Lower leg skin (tissue), 4 donors: ENCODE results near the gene KISS1. TPM values are rescaled to one million over a fixed set of nuclear protein-coding genes. Genes with fewer than 3 reads are reported as not detected.

Source experiments
- DNase-seq, 2 donors: peaks; one replicate each; pipeline ENCODE4 v3.0.0-alpha.2; 2019; ENCODE audit warnings: low spot score in 2 of 2
- H3K4me3 ChIP-seq: fragments of 200-600 bp; sonication (generic); 2 replicates; pipeline ENCODE4 v1.5.1; 2017; ENCODE audit warnings: mild to moderate bottlenecking, low read depth; ENCODE audit not compliant: poor library complexity, severe bottlenecking
- CTCF ChIP-seq, 3 donors: fragments of 450-650 bp; IDR thresholded peaks; one replicate each; pipeline ENCODE4 v1.5.1; 2016; ENCODE audit warnings: antibody characterized with exemption in 3 of 3, mild to moderate bottlenecking in 3 of 3, moderate library complexity in 2 of 3
- POLR2A ChIP-seq, 2 donors: fragments of 450-650 bp; IDR thresholded peaks; one replicate each; pipeline ENCODE4 v1.6.1; 2016 to 2017; ENCODE audit warnings: antibody characterized with exemption in 2 of 2, mild to moderate bottlenecking in 1 of 2, moderate library complexity in 1 of 2
- WGBS, 2 donors: methylation state at CpG; one replicate each; pipeline ENCODE4 v1.1.5; 2018; 5-methylcytosine and 5-hydroxymethylcytosine counted together
- intact Hi-C: fragments of 100-400 bp; cut with DNase I; formaldehyde crosslinking; loops from one replicate; pipeline ENCODE4 v1.15.0; 2023; ENCODE audit warnings: low total_unique reads
- total RNA-seq, 4 donors: library from RNA; depleted of rRNA; stranded (reverse); fragments of >200 nt; gene quantifications; one replicate each; pipeline ENCODE4 v1.1.0, GENCODE V29; 2016

KISS1 gene
- total RNA-seq, 4 donors from 2014 or later: not detected

- 72% methylated on average over 6 of the region's 6 CpGs for WGBS, 2 donors
- TF ChIP-seq POLR2A (IDR thresholded peaks at IDR 0.05) (no peak), CTCF (IDR thresholded peaks at IDR 0.05) (no peak)
- DNase-seq: no peak
- no peak overlapping the region for H3K4me3 ChIP-seq
- intact Hi-C loops: no loop called here
Measured at GRCh38 chr1:204157962-204158361, 38.3 kb downstream of the KISS1 start.

- intact Hi-C loops: no loop called here
- no peak for DNase-seq
- 90 to 92% methylated on average over 10 of the region's 10 CpGs for WGBS, 2 donors
- no peak for TF ChIP-seq CTCF (IDR thresholded peaks at IDR 0.05)
- no peak for TF ChIP-seq POLR2A (IDR thresholded peaks at IDR 0.05)
- H3K4me3 ChIP-seq: no peak overlapping the region
Measured at GRCh38 chr1:204155881-204156280, 40.4 kb downstream of the KISS1 start.

- intact Hi-C loops: no loop called here
- H3K4me3 ChIP-seq: no peak overlapping the region
- WGBS, 2 donors: 59 to 70% methylated on average over 15 of the region's 15 CpGs
- no peak for TF ChIP-seq CTCF (IDR thresholded peaks at IDR 0.05)
- TF ChIP-seq POLR2A (IDR thresholded peaks at IDR 0.05): no peak
- peak in 1 of 2 donors; percentile 55 for DNase-seq
Measured at GRCh38 chr1:204154568-204155255, 41.6 kb downstream of the KISS1 start.

- H3K4me3 ChIP-seq: no peak overlapping the region
- DNase-seq: no peak
- TF ChIP-seq POLR2A (IDR thresholded peaks at IDR 0.05) (no peak), CTCF (IDR thresholded peaks at IDR 0.05) (no peak)
- WGBS, 2 donors: 89 to 90% methylated on average over 5 of the region's 5 CpGs
- intact Hi-C loops: no loop called here
Measured at GRCh38 chr1:204153667-204154066, 42.6 kb downstream of the KISS1 start.

- WGBS, 2 donors: 46 to 77% methylated on average over 13 to 23 of the region's 25 CpGs
- peak in 1 of 2 donors; percentile 87 for DNase-seq
- TF ChIP-seq POLR2A (IDR thresholded peaks at IDR 0.05): no peak
- intact Hi-C loops: no loop called here
- H3K4me3 ChIP-seq: peak overlapping the region; percentile 2
Measured at GRCh38 chr1:204152310-204153044, 43.8 kb downstream of the KISS1 start.

- TF ChIP-seq CTCF (IDR thresholded peaks at IDR 0.05) (no peak), POLR2A (IDR thresholded peaks at IDR 0.05) (no peak)
- peak within 1 kb of the TSS; percentile 62 for H3K4me3 ChIP-seq
- DNase-seq: peak in 1 of 2 donors; percentile 92
- 0% methylated on average over 3 to 23 of the region's 94 CpGs for WGBS, 2 donors
- intact Hi-C loops: no loop called here
Measured at GRCh38 chr1:204151552-204152309, 44.6 kb downstream of the KISS1 start, which contains the start of gene ETNK2. ETNK2 (minus strand) TSS chr1:204152044; CDS start chr1:204151852, 192 bp downstream.
